ENCODE data around the gene CDR2L.
"Not testable (repeated sequence)": the region's sequence is repeated elsewhere in the genome, so short reads cannot be mapped to it uniquely, and the experiment has no call there.

The CDR2L gene

GRCh38 chr17:74959826-74960515 is 27.5 kb upstream of the CDR2L start:
- DNase-seq (ENCODE audit: low read depth in 2 of 3, low spot score in 1 of 3): no peak

DNA sequence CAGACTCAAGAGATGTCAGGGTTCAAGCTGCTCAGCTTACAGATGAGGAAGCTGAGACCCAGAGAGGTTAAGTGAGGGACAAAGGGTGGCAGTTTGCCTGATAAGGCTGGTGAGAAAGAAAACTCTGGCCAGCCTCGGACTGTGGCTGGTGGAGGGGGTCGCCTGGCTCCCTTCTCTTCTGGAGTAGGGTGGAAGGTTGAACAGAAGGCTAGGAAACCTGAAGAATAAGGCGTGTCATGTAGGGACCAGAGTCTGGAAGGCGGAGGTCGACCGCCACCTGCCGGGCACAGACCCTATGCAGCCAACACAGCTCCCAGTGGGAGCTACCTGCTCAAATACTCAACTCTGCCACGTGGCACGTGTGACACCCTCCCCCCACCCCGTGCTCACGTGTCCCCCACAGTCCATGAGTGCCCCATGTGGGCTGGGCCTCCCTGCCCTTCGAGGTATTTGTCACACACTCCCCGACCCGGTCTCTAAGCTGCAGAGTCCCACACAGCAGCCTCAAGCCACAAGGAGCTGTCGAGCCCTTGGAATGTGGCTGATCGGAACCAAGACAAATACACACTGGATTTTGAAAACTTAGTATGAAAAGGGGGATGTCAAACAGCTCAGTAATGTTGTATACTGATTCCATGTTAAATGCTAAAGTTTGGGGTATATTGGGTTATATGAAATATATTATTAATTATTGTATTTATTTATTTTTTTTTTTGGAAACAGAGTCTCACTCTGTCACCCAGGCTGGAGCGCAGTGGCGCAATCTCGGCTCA is 26.7 kb upstream of the CDR2L start:
- peak in 2 of 3 donors; percentile 33 for DNase-seq (ENCODE audit: low read depth in 2 of 3, low spot score in 1 of 3)

- peak; percentile 77 to 91 (median 82) for DNase-seq (ENCODE audit: low read depth in 2 of 3, low spot score in 1 of 3)
Measured at GRCh38 chr17:74961657-74962350, 25.6 kb upstream of the CDR2L start.

GRCh38 chr17:74962622-74963394 is 24.6 kb upstream of the CDR2L start:
- DNase-seq (ENCODE audit: low read depth in 2 of 3, low spot score in 1 of 3): no peak

GRCh38 chr17:74963656-74964055 is 23.8 kb upstream of the CDR2L start:
- DNase-seq (ENCODE audit: low read depth in 2 of 3, low spot score in 1 of 3): no peak

- DNase-seq (ENCODE audit: low read depth in 2 of 3, low spot score in 1 of 3): no peak
Measured at GRCh38 chr17:74964246-74964761, 23.1 kb upstream of the CDR2L start.

DNA sequence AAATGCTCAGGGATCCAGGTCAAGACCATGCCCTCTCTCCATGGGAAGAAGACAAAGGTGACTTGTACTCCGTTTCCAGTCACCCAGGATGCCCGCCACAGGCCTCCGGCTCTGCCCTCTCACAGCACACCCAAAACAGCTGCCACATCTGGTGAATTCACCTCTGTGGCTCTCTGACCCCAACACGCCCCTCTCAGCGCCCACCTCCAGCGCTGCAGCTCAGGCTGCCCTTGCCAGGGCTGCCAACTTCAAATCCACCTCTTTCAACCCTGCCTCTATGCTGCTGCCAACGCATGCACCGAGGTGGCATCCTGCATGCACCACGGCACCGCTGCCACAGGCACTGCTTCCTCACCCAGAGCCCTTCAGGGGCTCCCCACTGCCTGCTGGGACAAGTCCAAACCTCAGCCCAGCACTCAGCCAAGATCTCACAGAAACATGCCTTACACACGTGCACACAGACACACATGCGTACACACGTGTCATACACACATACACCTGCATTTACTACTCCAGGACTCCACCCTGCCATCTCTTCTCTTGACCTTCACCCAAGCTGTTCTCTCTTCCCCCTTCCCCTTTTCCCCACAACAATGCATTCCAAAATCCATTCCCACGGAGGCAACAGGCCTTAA is 22.3 kb upstream of the CDR2L start:
- no peak for DNase-seq (ENCODE audit: low read depth in 2 of 3, low spot score in 1 of 3)

- DNase-seq (ENCODE audit: low read depth in 2 of 3, low spot score in 1 of 3): no peak
Measured at GRCh38 chr17:74968361-74968780, 19.1 kb upstream of the CDR2L start.

GRCh38 chr17:74969501-74969900 is 17.9 kb upstream of the CDR2L start:
- not testable (repeated sequence) for DNase-seq (ENCODE audit: low read depth in 2 of 3, low spot score in 1 of 3)

- no peak for DNase-seq (ENCODE audit: low read depth in 2 of 3, low spot score in 1 of 3)
Measured at GRCh38 chr17:74970395-74970794, 17.0 kb upstream of the CDR2L start.

- DNase-seq (ENCODE audit: low read depth in 2 of 3, low spot score in 1 of 3): no peak
Measured at GRCh38 chr17:74971069-74971841, 16.2 kb upstream of the CDR2L start.

DNA sequence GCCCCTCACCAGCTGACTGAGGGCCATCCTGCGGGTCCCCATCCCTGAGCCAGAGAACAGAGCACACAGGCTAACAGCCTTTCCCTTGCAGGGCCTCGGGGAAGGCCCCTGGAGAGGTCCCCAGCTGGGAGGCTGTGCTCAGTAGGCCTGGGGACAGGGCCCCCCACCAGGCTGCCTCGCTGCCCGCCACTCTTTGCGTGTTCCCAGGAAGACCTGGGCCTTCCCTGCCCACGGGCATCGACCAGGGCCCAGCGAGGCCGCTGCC is 15.7 kb upstream of the CDR2L start:
- DNase-seq (ENCODE audit: low read depth in 2 of 3, low spot score in 1 of 3): no peak

- peak; percentile 44 to 74 (median 63) for DNase-seq (ENCODE audit: low read depth in 2 of 3, low spot score in 1 of 3)
Measured at GRCh38 chr17:74972107-74972972, 15.1 kb upstream of the CDR2L start, which contains the start of gene HID1. TSS of gene HID1 (minus strand) at chr17:74972759. CDS start at chr17:74972656, 103 bp downstream.

GRCh38 chr17:74972973-74973328 is 14.5 kb upstream of the CDR2L start:
- DNase-seq (ENCODE audit: low read depth in 2 of 3, low spot score in 1 of 3): no peak

DNA sequence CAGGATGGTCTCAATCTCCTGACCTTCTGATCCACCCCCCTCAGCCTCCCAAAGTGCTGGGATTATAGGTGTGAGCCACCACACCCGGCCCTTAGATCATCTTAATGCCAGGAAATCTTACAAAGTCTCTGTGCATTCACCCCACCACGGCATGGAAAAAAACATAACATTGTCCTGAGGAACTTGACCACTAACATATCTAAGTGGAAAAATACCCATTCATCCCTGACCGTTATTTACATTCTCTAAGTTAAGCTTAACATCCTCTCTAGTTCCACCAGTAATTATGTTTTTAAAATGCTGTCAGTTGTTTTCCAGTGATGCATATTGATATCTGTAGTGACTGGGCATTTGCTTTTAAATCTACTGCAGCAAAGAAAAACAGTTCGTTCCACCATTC is 11.5 kb upstream of the CDR2L start:
- DNase-seq (ENCODE audit: low read depth in 2 of 3, low spot score in 1 of 3): no peak

DNA sequence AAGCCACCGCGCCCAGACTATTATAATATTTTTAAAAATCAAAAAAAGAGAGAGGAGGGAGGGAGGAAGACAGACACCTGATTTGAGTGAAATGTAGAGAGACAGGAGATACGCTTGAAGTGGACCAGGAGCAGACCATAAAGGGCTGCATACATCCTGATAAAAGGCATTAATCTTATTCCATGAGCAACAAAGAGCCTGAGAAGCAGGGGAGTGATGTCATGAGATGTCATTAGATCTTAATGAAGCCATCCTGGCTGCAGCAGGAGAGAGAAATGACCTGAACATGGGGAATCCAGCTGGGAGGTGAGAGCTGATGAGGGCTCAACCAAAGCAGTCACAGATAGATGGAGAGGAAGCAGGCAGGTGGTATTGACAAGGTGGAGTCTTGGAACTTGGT is 9.6 kb upstream of the CDR2L start:
- no peak for DNase-seq (ENCODE audit: low read depth in 2 of 3, low spot score in 1 of 3)

DNA sequence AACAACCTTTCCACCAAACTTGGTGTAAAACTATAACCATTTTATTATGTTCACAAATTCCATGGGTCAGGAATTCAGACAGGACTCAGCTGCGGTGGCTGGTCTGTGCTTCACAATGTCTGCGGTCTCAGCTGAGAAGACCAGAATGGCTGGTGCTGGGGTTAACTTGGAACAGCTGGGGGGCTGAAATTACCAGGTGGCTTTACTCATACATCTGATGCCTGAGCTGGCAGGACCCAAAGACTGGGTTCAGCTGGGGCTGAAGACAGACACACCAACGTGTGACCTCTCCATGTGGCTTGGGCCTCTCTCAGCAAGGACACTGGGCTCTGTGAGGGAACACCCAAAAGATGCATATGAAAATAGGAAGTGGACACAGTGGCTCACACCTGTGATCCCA is 9.2 kb upstream of the CDR2L start:
- no peak for DNase-seq (ENCODE audit: low read depth in 2 of 3, low spot score in 1 of 3)

GRCh38 chr17:74979408-74980146 is 7.9 kb upstream of the CDR2L start:
- DNase-seq (ENCODE audit: low read depth in 2 of 3, low spot score in 1 of 3): no peak

All from stimulated activated CD4-positive, alpha-beta T cell treated with anti-CD3 and anti-CD28 coated beads, Interleukin-12 subunit alpha, Interleukin-12 subunit beta, amount 100 ng/mL, for 48 hours (primary cell).